Cardiac fibroblast (primary cell): ENCODE measurements around the gene NEURL4.

Source experiments
- DNase-seq, 2 donors: peaks; one replicate each; pipeline versions ENCODE4 v3.0.0 to v3.0.0-alpha.2; 2010; ENCODE audit warnings: low read depth in 2 of 2
- H3K4me3 ChIP-seq, 2 donors: replicated peaks in 1 of 2; 1 replicate in 1 of 2; 2 replicates in 1 of 2; pipeline ENCODE4 v1.5.1; 2011; ENCODE audit warnings: low read depth in 2 of 2, low read length in 2 of 2, mild to moderate bottlenecking in 2 of 2, moderate library complexity in 1 of 2
- TF ChIP-seq, protein P1 (sequence below): IDR thresholded peaks from one replicate; pipeline ENCODE4 v1.5.1; 2011; ENCODE audit warnings: low read depth, mild to moderate bottlenecking, low read length, inconsistent platforms

Gene NEURL4

GRCh38 chr17:7292194-7292593, 36.9 kb downstream of the NEURL4 start:
- no peak overlapping the region for H3K4me3 ChIP-seq
- no peak for DNase-seq
- TF ChIP-seq, protein P1, sequence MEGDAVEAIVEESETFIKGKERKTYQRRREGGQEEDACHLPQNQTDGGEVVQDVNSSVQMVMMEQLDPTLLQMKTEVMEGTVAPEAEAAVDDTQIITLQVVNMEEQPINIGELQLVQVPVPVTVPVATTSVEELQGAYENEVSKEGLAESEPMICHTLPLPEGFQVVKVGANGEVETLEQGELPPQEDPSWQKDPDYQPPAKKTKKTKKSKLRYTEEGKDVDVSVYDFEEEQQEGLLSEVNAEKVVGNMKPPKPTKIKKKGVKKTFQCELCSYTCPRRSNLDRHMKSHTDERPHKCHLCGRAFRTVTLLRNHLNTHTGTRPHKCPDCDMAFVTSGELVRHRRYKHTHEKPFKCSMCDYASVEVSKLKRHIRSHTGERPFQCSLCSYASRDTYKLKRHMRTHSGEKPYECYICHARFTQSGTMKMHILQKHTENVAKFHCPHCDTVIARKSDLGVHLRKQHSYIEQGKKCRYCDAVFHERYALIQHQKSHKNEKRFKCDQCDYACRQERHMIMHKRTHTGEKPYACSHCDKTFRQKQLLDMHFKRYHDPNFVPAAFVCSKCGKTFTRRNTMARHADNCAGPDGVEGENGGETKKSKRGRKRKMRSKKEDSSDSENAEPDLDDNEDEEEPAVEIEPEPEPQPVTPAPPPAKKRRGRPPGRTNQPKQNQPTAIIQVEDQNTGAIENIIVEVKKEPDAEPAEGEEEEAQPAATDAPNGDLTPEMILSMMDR, result no peak

GRCh38 chr17:7290685-7291084, 38.5 kb downstream of the NEURL4 start:
- H3K4me3 ChIP-seq, result no peak overlapping the region
- TF ChIP-seq, protein P1, result no peak
- no peak for DNase-seq

- H3K4me3 ChIP-seq, result no peak overlapping the region
- DNase-seq, result no peak
- TF ChIP-seq, protein P1, result no peak
Observed at GRCh38 chr17:7290166-7290565, 39.0 kb downstream of the NEURL4 start.

- TF ChIP-seq, protein P1, result no peak
- no peak for DNase-seq
- no peak overlapping the region for H3K4me3 ChIP-seq
Observed at GRCh38 chr17:7289256-7290032, 39.7 kb downstream of the NEURL4 start.

DNA sequence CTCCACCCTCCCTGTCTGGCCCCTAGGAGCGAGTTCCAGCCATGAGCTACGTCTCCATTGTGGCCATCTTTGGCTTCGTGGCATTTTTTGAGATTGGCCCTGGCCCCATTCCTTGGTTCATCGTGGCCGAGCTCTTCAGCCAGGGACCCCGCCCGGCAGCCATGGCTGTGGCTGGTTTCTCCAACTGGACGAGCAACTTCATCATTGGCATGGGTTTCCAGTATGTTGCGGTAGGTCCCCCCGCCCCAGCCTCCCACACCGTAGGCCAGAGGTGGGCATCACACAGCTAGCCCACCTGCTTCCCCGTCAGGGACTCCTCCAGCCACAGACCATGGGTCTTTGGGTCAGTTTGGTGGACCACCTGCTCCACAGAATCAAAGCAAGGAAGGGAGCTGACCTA, 43.5 kb downstream of the NEURL4 start:
- no peak for DNase-seq
- H3K4me3 ChIP-seq, result no peak overlapping the region
- TF ChIP-seq, protein P1, result no peak

- H3K4me3 ChIP-seq, result no peak overlapping the region
- DNase-seq, result no peak
- TF ChIP-seq, protein P1, result no peak
Observed at GRCh38 chr17:7284911-7285310, 44.2 kb downstream of the NEURL4 start.
